NCI-H187 (cell line): Measurements from ENCODE around the gene GPATCH8.
A peak's percentile ranks its signal among the peaks of the same experiment; 100 is the strongest.

Experiments used
- DNase-seq, 2 experiments: peaks; one replicate each; lab custom pipeline; 2025; lab: John Stamatoyannopoulos, UW

GPATCH8 gene

DNA sequence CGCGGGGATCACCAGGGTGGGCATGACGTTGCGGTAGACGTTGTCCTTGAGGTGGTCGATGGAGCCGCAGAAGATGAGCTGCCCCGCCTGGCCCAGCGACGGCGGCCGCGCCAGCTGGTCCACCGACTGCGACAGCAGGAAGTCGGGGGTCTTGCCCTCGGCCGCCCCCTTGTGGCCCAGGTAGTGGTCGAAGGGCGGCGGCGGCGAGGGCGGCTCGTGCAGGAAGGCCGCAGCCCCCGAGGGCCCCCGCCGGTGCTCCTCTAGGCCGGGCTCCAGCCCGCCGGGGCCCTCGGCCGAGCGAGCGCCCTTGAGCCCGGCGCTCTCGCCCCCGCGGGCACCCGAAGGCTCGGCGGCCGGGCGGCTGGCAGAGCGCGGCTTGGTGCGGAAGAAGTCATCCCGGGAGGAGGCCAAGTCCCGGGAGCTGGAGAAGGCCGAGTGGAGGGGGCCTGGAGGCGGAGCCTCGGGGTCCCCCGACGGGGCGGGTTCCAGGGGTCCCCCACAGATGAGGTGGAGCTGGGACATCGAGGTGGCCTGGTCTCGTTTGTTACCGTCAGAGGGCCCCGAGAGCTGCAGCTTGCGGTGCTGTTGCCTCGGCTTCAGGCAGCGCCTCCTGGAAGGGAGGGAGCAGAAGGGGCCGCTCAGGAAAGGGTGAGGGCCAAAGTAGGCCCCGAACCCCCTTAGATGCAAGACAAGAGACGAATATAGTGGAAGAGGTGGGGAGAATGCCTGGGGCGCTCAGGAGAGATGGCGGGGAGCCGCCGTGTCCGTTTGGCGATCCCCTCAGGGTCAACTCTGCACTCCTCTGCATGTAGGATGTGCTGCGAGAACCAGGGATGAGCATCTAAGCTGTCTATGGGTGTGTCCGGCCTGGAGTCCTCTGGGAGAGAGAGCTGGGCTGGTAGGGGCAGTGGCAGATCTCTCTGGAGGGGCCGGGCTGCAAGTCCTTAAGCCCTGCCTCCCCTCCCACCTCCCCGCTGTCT lies 148.3 kb downstream of the GPATCH8 start:
- no peak for DNase-seq

DNA sequence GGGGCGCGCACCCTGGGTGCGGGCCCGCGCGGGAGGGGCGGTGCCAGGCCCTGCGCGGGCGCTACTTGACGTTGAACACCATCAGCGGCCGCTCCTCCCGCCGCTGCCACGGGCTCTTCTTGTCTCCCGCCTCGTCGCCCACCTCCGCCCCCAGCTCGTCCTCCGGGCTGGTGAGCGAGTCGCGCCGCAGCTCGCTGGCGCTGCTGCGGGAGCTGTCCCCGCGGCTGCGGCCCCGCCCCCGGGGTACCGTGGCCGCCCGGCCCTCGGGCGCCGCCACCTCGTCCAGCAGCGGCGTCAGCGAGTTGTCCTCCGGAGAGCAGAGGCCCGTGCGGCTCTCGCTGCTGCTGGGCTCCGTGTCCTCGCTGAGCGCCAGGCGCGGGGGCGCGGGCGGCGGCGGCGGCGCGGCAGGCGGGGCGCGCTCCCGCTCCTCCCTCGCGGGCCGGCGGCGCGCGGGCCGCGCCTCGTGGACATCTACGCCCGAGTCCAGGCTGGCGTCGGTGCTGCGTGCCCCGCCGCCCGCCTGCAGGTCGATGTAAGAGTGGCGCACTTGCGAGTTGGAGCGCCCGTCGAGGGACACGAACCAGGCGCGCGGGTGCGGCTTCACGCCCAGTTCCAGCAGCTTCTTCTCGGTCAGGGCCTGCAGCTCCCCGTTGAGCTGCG lies 149.4 kb downstream of the GPATCH8 start:
- no peak for DNase-seq

DNA sequence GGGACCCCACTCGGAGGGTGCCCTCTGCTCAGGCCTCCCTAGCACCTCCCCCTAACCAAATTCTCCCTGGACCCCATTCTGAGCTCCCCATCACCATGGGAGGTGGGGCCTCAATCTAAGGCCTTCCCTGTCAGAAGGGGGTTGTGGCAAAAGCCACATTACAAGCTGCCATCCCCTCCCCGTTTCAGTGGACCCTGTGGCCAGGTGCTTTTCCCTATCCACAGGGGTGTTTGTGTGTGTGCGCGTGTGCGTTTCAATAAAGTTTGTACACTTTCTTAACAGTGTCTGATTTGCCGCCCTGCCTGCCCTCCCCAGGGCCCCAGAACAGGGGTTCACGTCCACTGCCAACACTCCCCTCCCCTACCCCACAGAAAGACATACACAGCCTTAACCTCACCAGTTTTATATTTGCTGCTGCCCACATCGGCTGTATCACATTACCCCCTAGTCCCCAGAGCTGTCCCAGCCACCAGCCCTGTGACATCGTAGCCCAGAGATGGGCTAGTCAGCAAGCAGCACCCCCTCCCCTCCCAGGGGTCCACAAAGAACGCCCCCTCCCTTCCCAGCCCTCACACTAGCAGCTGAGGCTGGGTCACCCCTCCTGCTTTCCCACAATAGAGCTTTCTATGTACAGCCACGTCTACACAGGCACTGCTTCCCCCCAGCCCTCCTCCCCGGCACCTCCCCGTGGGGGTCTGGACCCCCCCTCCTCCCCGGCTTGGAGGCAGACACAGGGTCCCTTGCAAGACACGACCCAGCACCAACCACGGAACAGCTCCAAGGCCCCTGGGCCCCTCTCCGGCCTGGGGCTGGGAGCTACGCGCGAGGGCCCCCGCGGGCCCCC lies 150.2 kb downstream of the GPATCH8 start:
- no peak for DNase-seq

DNA sequence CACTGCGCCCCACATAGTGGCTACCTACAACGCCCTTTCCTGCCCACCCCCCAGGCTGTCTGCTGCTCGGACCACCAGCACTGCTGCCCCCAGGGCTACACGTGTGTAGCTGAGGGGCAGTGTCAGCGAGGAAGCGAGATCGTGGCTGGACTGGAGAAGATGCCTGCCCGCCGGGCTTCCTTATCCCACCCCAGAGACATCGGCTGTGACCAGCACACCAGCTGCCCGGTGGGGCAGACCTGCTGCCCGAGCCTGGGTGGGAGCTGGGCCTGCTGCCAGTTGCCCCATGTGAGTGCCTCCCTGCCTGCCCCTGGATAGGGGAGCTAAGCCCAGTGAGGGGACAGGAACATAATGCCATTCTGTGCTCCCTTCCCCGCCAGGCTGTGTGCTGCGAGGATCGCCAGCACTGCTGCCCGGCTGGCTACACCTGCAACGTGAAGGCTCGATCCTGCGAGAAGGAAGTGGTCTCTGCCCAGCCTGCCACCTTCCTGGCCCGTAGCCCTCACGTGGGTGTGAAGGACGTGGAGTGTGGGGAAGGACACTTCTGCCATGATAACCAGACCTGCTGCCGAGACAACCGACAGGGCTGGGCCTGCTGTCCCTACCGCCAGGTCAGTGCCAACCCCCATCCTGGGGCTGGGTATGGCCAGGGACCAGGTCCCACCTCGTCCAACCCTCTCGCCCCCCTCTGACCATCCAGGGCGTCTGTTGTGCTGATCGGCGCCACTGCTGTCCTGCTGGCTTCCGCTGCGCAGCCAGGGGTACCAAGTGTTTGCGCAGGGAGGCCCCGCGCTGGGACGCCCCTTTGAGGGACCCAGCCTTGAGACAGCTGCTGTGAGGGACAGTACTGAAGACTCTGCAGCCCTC lies 151.0 kb downstream of the GPATCH8 start:
- no peak for DNase-seq

DNA sequence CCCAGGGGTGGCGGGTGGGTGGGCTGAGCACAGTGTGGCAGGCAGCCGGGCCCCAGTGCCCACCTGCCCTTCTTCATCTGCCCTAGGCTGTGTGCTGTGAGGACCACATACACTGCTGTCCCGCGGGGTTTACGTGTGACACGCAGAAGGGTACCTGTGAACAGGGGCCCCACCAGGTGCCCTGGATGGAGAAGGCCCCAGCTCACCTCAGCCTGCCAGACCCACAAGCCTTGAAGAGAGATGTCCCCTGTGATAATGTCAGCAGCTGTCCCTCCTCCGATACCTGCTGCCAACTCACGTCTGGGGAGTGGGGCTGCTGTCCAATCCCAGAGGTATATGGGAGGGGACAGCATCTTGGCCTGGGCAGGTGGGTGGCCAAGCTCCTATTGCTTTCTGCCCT lies 151.7 kb downstream of the GPATCH8 start:
- DNase-seq = no peak

DNA sequence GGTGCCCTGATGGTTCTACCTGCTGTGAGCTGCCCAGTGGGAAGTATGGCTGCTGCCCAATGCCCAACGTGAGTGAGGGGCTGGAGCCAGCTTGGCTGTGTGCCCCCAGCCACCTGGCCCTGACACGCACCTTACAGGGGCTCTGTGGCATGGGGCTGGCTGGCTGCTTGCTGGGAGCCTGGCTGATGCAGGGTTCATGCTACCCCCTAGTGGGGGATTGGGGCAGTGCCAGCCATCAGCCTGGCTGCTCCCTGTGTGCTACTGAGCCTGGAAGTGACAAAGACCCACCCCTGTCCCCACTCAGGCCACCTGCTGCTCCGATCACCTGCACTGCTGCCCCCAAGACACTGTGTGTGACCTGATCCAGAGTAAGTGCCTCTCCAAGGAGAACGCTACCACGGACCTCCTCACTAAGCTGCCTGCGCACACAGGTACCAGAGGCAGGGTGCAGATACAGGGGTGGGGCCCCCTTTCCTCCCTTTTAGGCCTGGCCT lies 152.4 kb downstream of the GPATCH8 start:
- peak in 1 of 2 experiments; percentile 28 for DNase-seq

DNA sequence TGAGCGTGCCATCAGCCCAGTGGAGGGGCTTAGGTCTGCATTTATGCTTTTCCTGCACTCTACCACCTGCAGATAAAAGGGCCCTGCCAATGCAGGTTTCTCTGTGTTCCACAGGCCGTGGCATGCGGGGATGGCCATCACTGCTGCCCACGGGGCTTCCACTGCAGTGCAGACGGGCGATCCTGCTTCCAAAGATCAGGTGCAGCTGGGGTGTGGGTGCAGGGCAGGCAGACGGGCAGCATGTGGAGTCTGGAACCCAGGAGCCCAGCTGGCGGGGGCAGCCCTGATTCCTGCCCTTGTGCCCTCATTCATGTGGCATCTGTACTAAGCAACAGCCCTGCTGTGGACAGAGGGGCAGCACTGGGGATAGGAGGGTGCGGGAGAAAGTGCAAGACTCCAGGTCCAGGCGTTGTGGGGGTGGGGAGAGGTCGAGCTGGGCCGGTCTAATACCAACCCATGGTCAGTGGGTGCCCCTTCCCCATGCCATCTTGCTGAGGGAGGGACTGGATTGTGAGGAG lies 153.6 kb downstream of the GPATCH8 start:
- no peak for DNase-seq

DNA sequence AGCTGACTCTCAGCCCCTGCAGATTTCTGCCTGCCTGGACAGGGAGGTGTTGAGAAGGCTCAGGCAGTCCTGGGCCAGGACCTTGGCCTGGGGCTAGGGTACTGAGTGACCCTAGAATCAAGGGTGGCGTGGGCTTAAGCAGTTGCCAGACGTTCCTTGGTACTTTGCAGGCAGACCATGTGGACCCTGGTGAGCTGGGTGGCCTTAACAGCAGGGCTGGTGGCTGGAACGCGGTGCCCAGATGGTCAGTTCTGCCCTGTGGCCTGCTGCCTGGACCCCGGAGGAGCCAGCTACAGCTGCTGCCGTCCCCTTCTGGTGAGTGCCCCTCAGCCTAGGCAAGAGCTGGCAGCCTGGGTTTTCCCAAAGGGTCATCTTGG lies 154.2 kb downstream of the GPATCH8 start:
- no peak for DNase-seq

DNA sequence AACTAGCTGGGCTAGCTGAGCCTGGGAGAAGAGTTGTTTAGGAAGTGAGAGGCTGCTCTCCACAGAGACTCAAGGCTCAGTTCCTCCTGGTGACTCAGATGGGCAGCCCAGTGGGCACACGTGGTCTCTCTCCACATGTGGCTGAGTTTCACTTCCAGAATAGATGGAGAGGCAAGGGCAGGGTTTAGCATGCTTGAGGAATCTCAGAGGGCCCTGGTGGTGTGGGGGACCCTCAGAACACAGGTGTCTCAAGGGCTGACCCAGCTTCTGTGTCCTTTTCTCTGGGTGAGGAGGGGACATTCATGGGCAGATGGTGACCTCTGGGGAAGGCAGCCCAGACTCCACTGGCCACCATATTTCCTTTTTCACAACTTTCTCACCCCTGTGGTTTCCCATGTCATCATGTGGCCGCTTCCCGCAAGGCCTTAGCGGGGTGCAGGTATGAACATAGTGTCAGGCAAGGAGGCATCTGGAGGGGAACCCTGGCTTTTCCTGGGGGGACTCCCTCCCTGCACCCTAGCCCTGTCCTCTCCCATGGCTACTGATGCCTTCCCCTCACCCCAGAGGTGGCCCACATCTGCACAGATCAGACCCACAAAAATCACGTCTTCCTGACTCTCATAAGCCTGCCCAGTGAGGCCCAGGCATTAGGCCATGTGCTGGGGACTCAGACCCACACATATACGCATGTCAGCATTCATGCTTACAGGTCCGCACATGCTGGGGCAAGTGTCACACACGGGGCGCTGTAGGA lies 154.8 kb downstream of the GPATCH8 start:
- no peak for DNase-seq
